SK-N-MC (cell line): ENCODE data around the gene HAPLN3.

Experiments used
- EZH2 ChIP-seq: fragments of 200-600 bp; sonication (generic); IDR thresholded peaks from one replicate; pipeline ENCODE4 v1.6.1; 2017; ENCODE audit warnings: antibody characterized with exemption
- POLR2AphosphoS5 ChIP-seq: IDR thresholded peaks from 2 replicates; pipeline ENCODE4 v1.6.1; 2012; ENCODE audit warnings: mild to moderate bottlenecking, low read depth, low read length, borderline replicate concordance

GRCh38 chr15:88902846-88903245, 7.5 kb upstream of the HAPLN3 start:
- TF ChIP-seq EZH2 (no peak), POLR2AphosphoS5 (no peak)
